ENCODE measurements around the gene SLC22A23.
A peak's percentile ranks its signal among the peaks of the same experiment; 100 is the strongest.
"Not testable (repeated sequence)": the region's sequence is repeated elsewhere in the genome, so short reads cannot be mapped to it uniquely, and the experiment has no call there.

SLC22A23 gene

GRCh38 chr6:3379482-3380060 is 77.3 kb downstream of the SLC22A23 start:
- Histone ChIP-seq H3K4me1 (ENCODE audit: insufficient read depth, poor library complexity, severe bottlenecking) (peaks cover 26% of the 10 kb centered on the region), H3K9me3 (ENCODE audit: severe bottlenecking) (no peaks in the 10 kb centered on the region), H3K4me3 (ENCODE audit: severe bottlenecking) (no peak overlapping the region), H3K36me3 (ENCODE audit: low read depth) (no peaks in the 10 kb centered on the region), H3K27me3 (ENCODE audit: insufficient read depth, poor library complexity, severe bottlenecking) (no peaks in the 10 kb centered on the region), H3K27ac (ENCODE audit: poor library complexity, severe bottlenecking) (no peak overlapping the region)
- no peak for TF ChIP-seq CTCF (IDR thresholded peaks at IDR 0.05; ENCODE audit: poor library complexity, severe bottlenecking)
- ATAC-seq (ENCODE audit: low read depth): no peak
- no peak for DNase-seq (ENCODE audit: low spot score)

GRCh38 chr6:3378808-3379207 is 78.0 kb downstream of the SLC22A23 start:
- not testable (repeated sequence) for ATAC-seq (ENCODE audit: low read depth)
- H3K4me1 ChIP-seq (ENCODE audit: insufficient read depth, poor library complexity, severe bottlenecking): peaks cover 23% of the 10 kb centered on the region

DNA sequence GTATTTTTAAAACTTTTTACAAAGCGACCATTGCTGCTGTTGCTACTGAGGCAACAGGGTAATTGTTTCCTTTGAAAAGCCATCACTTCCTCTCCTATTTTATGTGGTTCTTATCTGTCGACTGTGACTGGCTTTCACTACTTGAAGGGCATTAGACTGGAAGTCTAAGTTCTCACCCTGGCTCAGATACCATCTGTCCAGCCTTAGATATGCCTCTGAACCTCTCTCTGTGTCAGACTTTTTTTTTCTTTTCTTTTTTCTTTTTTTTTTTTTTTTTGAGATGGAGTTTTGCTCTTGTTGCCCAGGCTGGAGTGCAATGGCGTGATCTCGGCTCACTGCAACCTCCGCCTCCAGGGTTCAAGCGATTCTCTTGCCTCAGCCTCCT is 78.5 kb downstream of the SLC22A23 start:
- not testable (repeated sequence) for ATAC-seq (ENCODE audit: low read depth); H3K4me3 ChIP-seq (ENCODE audit: severe bottlenecking); H3K27me3 ChIP-seq (ENCODE audit: insufficient read depth, poor library complexity, severe bottlenecking); H3K36me3 ChIP-seq (ENCODE audit: low read depth); H3K9me3 ChIP-seq (ENCODE audit: severe bottlenecking); DNase-seq (ENCODE audit: low spot score); H3K27ac ChIP-seq (ENCODE audit: poor library complexity, severe bottlenecking)
- peaks cover 19% of the 10 kb centered on the region for H3K4me1 ChIP-seq (ENCODE audit: insufficient read depth, poor library complexity, severe bottlenecking)

More at GRCh38 chr6:3378808-3379207, 78.0 kb downstream of the SLC22A23 start:
- not testable (repeated sequence) for H3K4me3 ChIP-seq (ENCODE audit: severe bottlenecking); H3K27ac ChIP-seq (ENCODE audit: poor library complexity, severe bottlenecking); H3K27me3 ChIP-seq (ENCODE audit: insufficient read depth, poor library complexity, severe bottlenecking); H3K36me3 ChIP-seq (ENCODE audit: low read depth); H3K9me3 ChIP-seq (ENCODE audit: severe bottlenecking); DNase-seq (ENCODE audit: low spot score)

GRCh38 chr6:3377536-3378397 is 79.1 kb downstream of the SLC22A23 start:
- no peaks in the 10 kb centered on the region for H3K36me3 ChIP-seq (ENCODE audit: low read depth)
- no peak overlapping the region for H3K4me3 ChIP-seq (ENCODE audit: severe bottlenecking)
- ATAC-seq (ENCODE audit: low read depth) (peak; percentile 81), DNase-seq (ENCODE audit: low spot score) (no peak)
- TF ChIP-seq CTCF (IDR thresholded peaks at IDR 0.05; ENCODE audit: poor library complexity, severe bottlenecking): no peak
- H3K9me3 ChIP-seq (ENCODE audit: severe bottlenecking): no peaks in the 10 kb centered on the region
- H3K27ac ChIP-seq (ENCODE audit: poor library complexity, severe bottlenecking): peak overlapping the region; percentile 8
- no peaks in the 10 kb centered on the region for H3K27me3 ChIP-seq (ENCODE audit: insufficient read depth, poor library complexity, severe bottlenecking)
- peaks cover 17% of the 10 kb centered on the region for H3K4me1 ChIP-seq (ENCODE audit: insufficient read depth, poor library complexity, severe bottlenecking)

DNA sequence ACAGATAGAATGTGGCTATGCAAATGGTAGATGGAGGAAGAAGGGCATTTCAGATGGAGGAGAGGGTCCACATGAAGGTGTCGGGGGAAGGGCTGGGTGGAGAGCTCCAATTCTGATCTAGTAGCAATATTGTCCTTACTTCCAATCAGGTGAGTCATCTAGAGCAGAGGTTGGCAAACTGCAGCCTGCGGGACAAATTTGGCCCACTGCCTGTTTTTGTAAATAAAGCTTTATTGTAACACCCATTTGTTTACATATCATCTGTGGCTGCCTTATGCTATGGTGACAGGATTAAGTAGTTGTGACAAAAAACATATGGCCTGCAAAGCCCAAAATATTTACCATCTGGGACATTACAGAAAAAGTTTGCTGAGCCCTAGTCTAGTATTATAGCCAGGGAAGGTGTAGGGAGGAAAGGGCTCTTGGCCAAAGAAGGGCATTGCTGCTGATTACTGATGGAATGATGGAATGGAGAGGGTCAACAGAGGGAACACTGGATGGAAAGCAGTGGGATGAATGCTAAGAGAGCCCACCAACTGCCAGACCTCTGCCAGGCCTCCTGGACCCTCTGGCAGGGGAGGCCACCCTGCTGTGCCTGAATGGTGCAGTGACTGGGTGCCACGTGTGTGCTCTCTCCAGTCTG is 79.8 kb downstream of the SLC22A23 start:
- Histone ChIP-seq H3K4me1 (ENCODE audit: insufficient read depth, poor library complexity, severe bottlenecking) (peaks cover 14% of the 10 kb centered on the region), H3K4me3 (ENCODE audit: severe bottlenecking) (no peak overlapping the region), H3K27ac (ENCODE audit: poor library complexity, severe bottlenecking) (peak overlapping the region; percentile 8), H3K27me3 (ENCODE audit: insufficient read depth, poor library complexity, severe bottlenecking) (no peaks in the 10 kb centered on the region), H3K36me3 (ENCODE audit: low read depth) (no peaks in the 10 kb centered on the region), H3K9me3 (ENCODE audit: severe bottlenecking) (no peaks in the 10 kb centered on the region)
- no peak for TF ChIP-seq CTCF (IDR thresholded peaks at IDR 0.05; ENCODE audit: poor library complexity, severe bottlenecking)
- no peak for DNase-seq (ENCODE audit: low spot score)
- ATAC-seq (ENCODE audit: low read depth): no peak; the same call in 2 of the 3 replicates

Data from RWPE2 (cell line).